GM21390 (cell line): ENCODE results near the gene IZUMO1.
"Not testable (repeated sequence)": the region's sequence is repeated elsewhere in the genome, so short reads cannot be mapped to it uniquely, and the experiment has no call there.

Experiments
- ATAC-seq: cut with Tn5 transposase; IDR thresholded peaks from one replicate; pipeline ENCODE4 v1.9.1; 2021; ENCODE audit not compliant: unreplicated experiment

IZUMO1 gene

GRCh38 chr19:48738557-48739403 is 7.9 kb downstream of the IZUMO1 start:
- peak; percentile 83 for ATAC-seq

- no peak for ATAC-seq
Measured at GRCh38 chr19:48737360-48737998, 9.2 kb downstream of the IZUMO1 start.

DNA sequence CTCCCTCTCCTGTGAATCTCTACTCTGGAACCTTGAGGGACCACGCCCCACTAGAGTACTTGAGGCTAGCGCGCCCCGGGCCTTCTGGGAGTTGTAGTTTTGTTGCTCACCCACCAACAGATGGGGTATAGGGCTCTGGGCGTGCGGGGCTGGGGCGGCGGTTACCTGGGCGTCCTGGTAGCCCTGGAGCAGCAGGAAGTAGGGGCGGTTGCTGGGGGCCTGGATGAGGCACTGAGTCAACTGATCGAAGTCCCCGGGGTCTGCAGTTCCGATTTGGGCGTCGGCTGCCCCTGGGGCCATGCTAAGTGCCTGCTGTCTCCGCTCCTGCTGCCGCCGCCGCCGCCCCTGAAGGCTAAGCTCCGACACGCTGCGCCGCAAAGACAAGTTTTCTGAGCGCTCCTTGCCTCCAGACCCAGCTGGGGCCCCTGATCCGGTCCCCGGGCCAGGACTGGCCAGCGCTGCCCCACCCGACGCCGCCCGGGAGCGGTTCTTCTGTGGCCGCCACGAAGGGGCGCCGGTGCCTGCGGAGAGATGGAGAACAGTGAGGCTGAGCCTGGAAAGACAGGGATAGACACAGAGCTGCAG is 11.6 kb downstream of the IZUMO1 start:
- ATAC-seq = no peak

GRCh38 chr19:48734625-48735024 is 12.1 kb downstream of the IZUMO1 start:
- ATAC-seq = no peak

DNA sequence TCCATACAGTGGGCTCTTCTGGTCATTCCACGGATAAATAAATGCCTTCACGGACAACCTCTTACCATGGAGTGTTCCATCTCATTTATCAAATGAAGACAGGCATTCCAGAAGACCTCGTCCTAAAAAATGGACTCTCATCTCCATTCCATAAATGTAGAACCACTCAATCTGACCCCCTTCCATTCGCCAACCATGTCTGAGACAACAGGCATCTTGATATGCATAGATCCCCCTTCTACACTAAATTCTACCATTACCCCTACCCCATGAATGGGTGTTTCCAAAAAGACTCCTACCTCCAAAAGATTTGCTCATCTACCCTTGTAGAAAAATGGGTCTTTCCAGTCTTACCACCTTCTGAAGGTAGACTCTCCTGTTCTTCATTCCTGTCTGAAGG is 15.3 kb downstream of the IZUMO1 start:
- no peak for ATAC-seq

DNA sequence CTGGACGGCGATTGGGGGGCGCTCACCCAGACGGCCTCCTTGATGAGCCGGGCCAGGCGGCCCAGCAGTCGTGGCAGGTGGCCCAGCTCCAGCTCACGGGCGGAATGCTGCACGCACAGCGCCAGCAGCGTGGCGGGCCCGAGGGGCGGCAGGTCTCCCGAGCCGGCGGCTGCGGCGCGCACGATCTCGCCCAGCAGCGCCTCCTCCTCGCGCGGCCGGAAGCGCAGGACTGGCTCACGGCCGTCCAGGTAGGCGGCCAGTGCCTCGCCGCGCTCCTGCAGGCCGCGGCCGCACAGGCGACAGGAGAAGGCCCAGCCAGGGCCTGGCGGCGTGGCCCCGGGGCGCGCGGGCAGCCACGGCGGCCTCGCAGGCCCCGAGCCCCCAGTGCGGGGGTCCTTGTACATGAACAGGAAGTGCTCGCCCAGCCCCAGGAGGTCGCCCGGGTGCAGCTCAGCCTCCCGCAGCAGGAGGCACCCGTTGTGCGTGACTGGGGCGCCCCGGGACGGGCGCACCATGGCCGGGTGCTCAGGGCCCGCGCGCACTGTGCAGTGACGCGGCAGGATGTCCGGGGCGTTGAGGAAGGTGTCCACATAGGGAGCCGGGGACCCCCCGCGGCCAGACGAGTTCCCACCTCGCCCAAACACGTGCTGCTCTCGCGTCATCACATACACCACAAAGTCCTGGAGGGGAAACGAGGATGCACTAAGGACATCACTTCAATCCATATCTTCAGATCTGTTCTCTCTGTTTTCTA is 17.6 kb downstream of the IZUMO1 start:
- ATAC-seq = no peak

GRCh38 chr19:48726556-48726955 is 20.2 kb downstream of the IZUMO1 start:
- no peak for ATAC-seq

DNA sequence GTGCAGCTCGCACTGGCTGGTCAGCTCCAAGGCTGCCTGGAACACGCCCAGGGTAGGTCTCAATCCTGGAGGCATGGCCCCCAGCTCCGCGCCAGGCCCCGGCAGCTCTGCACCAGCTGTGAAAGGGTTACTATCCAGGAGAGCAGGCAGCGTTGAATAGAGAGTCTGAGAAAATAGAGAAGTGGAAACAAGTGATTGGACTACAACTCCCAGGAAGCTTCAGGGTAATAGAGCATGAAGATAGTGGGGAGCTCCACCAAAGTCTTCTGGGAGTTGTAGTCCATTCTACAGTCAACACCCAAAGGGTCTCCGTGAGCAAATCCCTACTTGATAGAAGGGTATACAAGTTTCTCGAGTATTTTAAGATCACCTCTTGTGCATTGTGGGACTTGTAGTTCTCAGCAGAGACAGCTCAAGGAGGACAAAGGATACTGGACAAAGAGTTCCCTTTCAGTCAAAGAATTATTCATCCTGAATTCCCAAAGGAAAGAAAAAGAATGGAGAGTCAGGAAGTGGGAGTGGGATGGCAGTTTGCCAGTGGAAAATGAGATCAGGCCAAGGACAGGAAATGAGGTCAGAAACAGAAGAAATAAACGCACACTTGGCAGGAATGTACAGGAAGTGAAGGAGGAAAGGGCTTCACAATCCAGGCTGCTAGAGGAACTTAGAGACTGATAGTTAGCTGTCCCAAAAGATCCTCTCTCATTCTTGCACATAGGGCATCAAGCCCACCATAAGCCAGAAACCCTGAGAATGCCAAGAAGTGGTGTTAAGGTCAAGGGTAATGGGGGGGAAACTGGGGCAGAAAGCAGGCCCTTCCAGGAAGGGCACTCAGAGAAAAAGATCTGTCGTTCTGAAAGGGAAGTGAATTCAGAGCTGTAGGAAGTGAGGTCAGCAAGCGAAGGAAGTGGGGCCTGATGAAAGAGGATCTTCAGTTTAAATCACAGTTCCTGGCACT is 21.6 kb downstream of the IZUMO1 start:
- ATAC-seq = no peak

DNA sequence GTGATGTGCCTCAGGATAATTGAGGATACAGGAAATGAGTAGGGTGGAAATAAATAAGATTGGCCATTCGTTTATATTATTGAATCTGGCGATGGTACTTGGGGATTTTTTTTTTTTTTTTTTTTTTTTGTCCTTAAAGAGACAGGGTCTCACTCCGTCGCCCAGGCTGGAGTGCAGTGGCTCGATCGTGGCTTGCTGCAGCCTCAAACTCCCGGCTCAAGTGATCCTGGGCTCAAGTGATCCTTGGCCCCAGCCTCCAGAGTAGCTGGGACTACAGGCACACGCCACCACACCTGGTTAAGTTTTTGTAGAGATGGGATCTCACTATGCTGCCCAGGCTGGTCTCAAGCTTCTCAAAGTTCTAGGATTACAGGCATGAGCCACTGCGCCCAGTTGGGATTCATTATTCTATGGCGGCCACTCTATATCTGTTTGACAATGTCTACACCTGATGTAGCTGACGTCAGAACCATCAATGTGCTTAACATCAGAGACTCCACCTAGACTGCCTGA is 24.5 kb downstream of the IZUMO1 start:
- ATAC-seq = no peak

GRCh38 chr19:48720613-48721296 is 26.0 kb downstream of the IZUMO1 start:
- peak; percentile 73 for ATAC-seq

DNA sequence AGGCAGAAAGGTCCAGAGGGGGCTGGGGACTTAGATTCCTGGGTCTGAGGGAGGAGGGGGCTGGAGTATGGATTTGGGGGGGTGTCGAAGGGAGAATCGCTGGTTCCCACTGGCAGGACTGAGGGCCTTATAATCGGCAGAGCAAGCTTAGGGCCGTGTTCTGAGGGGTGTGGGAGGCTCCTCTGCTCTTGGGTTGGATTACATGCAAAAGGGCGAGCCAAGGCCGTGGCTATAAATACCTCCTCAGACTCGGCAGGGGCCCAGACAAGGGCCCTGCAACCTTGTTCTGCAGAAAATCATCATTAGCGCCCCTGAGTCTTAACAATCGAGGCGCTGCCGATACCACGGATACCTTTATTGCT is 26.5 kb downstream of the IZUMO1 start:
- peak; percentile 3 for ATAC-seq

DNA sequence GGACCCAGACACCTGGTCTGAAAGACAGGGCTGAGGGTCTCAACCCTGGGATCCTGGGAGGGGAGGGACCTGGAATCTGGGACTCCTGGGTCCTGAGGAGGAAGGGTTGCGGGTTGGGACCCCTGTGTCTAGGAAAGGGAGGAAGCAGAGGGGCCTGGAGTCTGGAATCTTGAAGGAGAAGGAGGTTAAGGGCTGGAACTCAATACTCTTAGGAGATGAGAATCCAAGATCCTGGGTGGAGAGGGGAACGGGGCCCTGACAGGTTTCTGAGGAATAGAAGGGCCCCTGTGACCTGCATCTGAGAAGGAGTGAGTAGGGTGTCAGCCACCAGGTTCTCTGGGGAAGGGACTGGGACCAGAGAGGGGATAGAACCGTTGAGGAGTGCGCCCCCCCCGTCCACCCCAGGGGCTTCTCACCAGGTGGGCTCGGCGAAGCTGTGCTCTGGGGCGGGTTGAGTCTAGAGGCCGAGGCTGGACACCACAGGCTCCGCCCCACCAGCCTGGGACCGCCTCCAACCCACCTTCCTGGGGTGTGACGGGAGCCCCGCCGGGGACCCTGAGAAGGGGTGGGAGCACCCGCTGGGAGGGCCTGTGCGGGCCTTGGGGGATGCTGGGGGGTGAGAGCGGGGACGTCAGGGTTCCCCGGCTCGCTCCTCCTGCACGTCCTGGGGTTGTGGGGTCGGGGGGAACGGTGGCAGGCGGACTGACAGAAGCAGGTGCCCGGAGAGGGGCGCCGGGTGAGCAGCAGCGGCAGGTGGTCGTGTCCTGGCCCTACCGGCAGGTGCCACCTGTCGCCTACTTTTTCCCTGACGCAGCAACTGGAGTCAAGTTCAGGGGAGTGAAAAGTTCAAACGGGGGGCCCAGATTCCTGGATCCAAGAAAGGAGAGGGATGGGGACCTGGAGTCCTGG is 27.2 kb downstream of the IZUMO1 start, which contains the start of gene MAMSTR:
Gene MAMSTR (minus strand): TSS at position 463 of the 909 bp plus-strand sequence. CDS start 694 bp downstream, outside the sequence.
- no peak for ATAC-seq

DNA sequence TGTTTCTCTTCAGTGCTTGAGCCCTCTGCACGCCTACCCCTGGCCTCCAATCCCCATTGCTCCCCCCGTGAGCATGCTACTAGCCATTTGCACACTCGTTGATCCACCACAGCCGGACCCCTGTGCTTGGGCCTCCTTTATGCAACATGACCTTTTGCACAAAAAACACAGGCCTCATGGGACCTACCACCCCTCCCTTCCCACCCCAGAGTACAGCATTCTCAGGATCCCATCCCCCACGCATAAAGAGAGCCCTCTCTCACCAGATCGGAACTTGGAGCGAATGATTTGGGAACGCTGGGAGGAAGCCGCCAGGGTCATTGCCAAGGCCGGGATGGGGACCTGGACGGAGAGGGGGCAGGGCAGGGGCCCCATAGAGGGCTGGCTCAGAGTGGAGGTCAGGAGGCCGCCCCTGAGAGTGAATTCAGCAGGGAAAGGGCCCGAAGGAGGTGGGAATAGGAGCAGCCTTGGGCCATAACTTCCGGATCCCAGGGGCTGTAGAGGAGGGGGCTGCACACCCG is 27.9 kb downstream of the IZUMO1 start:
- no peak for ATAC-seq

DNA sequence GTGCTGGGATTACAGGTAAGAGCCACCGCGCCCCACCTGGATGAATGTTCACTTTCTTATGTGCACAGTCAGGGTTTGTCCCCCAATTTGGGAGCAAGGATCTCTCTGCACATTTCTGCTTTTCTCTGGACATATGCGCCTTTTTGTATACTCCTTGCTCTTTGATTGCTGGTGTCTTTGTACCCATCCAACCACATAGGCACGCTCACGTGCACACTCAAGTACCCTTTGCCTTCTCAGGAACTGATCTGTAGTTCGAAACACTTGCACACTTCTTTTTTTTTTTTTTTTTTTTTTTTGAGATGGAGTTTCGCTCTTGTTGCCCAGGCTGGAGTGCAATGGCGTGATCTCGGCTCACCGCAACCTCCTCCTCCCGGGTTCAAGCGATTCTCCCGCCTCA is 28.6 kb downstream of the IZUMO1 start:
- ATAC-seq = not testable (repeated sequence)

DNA sequence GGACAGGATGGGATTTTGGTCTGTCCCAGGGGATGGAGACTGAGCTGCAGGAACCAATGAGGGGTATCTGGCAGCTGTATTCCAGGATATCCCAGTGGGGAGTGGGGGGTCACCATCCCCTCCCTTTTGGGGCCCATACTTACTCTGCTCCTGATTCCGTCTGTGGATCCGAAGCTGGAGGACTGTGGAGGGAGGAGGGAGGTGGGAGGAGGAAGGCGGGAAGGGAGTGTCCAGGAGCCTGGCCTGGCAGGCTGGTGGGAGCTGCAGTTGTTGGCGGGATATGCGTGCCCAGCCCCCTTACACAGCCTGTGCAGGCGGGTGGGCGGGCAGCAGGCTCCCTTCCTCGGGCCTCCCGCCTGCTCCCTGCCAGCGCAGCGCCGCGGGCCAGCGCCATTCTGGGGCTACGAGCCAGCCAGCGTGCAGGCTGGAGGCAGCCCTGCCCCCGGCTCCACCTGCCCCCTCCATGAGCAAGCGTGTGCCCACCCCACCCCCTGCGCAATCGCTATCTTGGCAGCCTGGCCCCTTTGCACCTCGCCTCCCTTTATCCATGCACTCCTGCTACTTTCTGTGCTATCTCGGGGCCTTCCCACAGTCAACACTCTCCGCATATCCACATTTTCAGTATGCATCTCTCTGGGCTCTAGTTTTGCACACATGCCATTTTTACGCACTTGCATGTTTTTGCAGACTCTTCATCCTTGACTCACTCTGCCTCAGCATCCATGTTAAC is 30.0 kb downstream of the IZUMO1 start:
- ATAC-seq = no peak

GRCh38 chr19:48715681-48716171 is 31.0 kb downstream of the IZUMO1 start:
- no peak for ATAC-seq
